ENCODE measurements around the gene CBL.

CBL gene

GRCh38 chr11:119320776-119321524 lies 114.8 kb downstream of the CBL start:
- no peak for TF ChIP-seq CTCF (IDR thresholded peaks at IDR 0.05; ENCODE audit: low read depth, low read length)
- in situ Hi-C loops (cut with HindIII; ENCODE audit: low sequenced_read_pairs), result no loop called here
- DNase-seq (ENCODE audit: low read depth, low spot score), result peak; percentile 67
- H3K4me3 ChIP-seq (ENCODE audit: low read depth, low read length), result peak overlapping the region; percentile 28

- TF ChIP-seq CTCF (IDR thresholded peaks at IDR 0.05; ENCODE audit: low read depth, low read length), result no peak
- H3K4me3 ChIP-seq (ENCODE audit: low read depth, low read length), result no peak overlapping the region
- no peak for DNase-seq (ENCODE audit: low read depth, low spot score)
- in situ Hi-C loops (cut with HindIII; ENCODE audit: low sequenced_read_pairs), result no loop called here
Observed at GRCh38 chr11:119322360-119322739, 116.2 kb downstream of the CBL start.

GRCh38 chr11:119322921-119323531 lies 116.9 kb downstream of the CBL start:
- H3K4me3 ChIP-seq (ENCODE audit: low read depth, low read length), result no peak overlapping the region
- in situ Hi-C loops (cut with HindIII; ENCODE audit: low sequenced_read_pairs), result no loop called here
- DNase-seq (ENCODE audit: low read depth, low spot score), result no peak
- TF ChIP-seq CTCF (IDR thresholded peaks at IDR 0.05; ENCODE audit: low read depth, low read length), result no peak

GRCh38 chr11:119323532-119324033 lies 117.4 kb downstream of the CBL start:
- peak; percentile 71 for DNase-seq (ENCODE audit: low read depth, low spot score)
- in situ Hi-C loops (cut with HindIII; ENCODE audit: low sequenced_read_pairs), result no loop called here
- peak; percentile 75 for TF ChIP-seq CTCF (IDR thresholded peaks at IDR 0.05; ENCODE audit: low read depth, low read length)
- H3K4me3 ChIP-seq (ENCODE audit: low read depth, low read length), result no peak overlapping the region

GRCh38 chr11:119324189-119324588 lies 118.0 kb downstream of the CBL start:
- no peak overlapping the region for H3K4me3 ChIP-seq (ENCODE audit: low read depth, low read length)
- TF ChIP-seq CTCF (IDR thresholded peaks at IDR 0.05; ENCODE audit: low read depth, low read length), result no peak
- DNase-seq (ENCODE audit: low read depth, low spot score), result no peak
- in situ Hi-C loops (cut with HindIII; ENCODE audit: low sequenced_read_pairs), result no loop called here

GRCh38 chr11:119329320-119329719 lies 123.2 kb downstream of the CBL start:
- in situ Hi-C loops (cut with HindIII; ENCODE audit: low sequenced_read_pairs), result no loop called here
- no peak overlapping the region for H3K4me3 ChIP-seq (ENCODE audit: low read depth, low read length)
- no peak for DNase-seq (ENCODE audit: low read depth, low spot score)
- TF ChIP-seq CTCF (IDR thresholded peaks at IDR 0.05; ENCODE audit: low read depth, low read length), result no peak
